Hepatocyte (in vitro differentiated cells): Measurements from ENCODE around the gene LRRC63. TPM values are rescaled to one million over a fixed set of nuclear protein-coding genes. Genes with fewer than 3 reads are reported as not detected.

Experiments
- DNase-seq: peaks from one replicate; pipeline ENCODE4 v3.0.0-alpha.2; 2016; ENCODE audit warnings: low spot score
- H2AFZ ChIP-seq: fragments of 200-600 bp; sonication (generic); 2 replicates; pipeline ENCODE4 v1.6.0; 2016; ENCODE audit warnings: antibody characterized with exemption, mild to moderate bottlenecking
- H3K27ac ChIP-seq: fragments of 200-600 bp; sonication (generic); 2 replicates; pipeline ENCODE4 v1.5.1; 2016; ENCODE audit warnings: mild to moderate bottlenecking
- H3K27me3 ChIP-seq: fragments of 200-600 bp; sonication (generic); 2 replicates; pipeline ENCODE4 v1.6.1; 2016
- H3K36me3 ChIP-seq: fragments of 200-600 bp; sonication (generic); replicated peaks from 2 replicates; pipeline ENCODE4 v1.5.1; 2016; ENCODE audit warnings: low read depth; ENCODE audit not compliant: insufficient read depth
- H3K4me1 ChIP-seq: fragments of 200-600 bp; sonication (generic); 2 replicates; pipeline ENCODE4 v1.5.1; 2016; ENCODE audit warnings: mild to moderate bottlenecking, moderate library complexity; ENCODE audit not compliant: insufficient read depth
- H3K4me2 ChIP-seq: fragments of 200-600 bp; sonication (generic); 2 replicates; pipeline ENCODE4 v1.6.0; 2016
- H3K4me3 ChIP-seq: fragments of 200-600 bp; sonication (generic); 2 replicates; pipeline ENCODE4 v1.5.1; 2016; ENCODE audit warnings: mild to moderate bottlenecking
- H3K79me2 ChIP-seq: fragments of 200-600 bp; sonication (generic); 2 replicates; pipeline ENCODE4 v1.6.0; 2017; ENCODE audit warnings: mild to moderate bottlenecking
- H3K9me2 ChIP-seq: fragments of 200-600 bp; sonication (generic); replicated peaks from 2 replicates; pipeline ENCODE4 v1.6.0; 2017; ENCODE audit warnings: mild to moderate bottlenecking; ENCODE audit not compliant: insufficient read depth
- H3K9me3 ChIP-seq: fragments of 200-600 bp; sonication (generic); 2 replicates; pipeline ENCODE4 v1.5.1; 2016; ENCODE audit warnings: low read depth, mild to moderate bottlenecking
- H4K20me1 ChIP-seq: fragments of 200-600 bp; sonication (generic); 2 replicates; pipeline ENCODE4 v1.6.0; 2016; ENCODE audit warnings: mild to moderate bottlenecking; ENCODE audit not compliant: insufficient read depth, poor library complexity, severe bottlenecking
- CTCF ChIP-seq: fragments of 200-600 bp; sonication (generic); IDR thresholded peaks from 2 replicates; pipeline ENCODE4 v1.5.1; 2016; ENCODE audit warnings: antibody characterized with exemption, mild to moderate bottlenecking; ENCODE audit not compliant: poor library complexity
- EZH2 ChIP-seq: fragments of 200-600 bp; sonication (generic); IDR thresholded peaks from 2 replicates; pipeline ENCODE4 v1.6.1; 2016; ENCODE audit warnings: antibody characterized with exemption, mild to moderate bottlenecking, borderline replicate concordance
- EZH2phosphoT487 ChIP-seq: fragments of 200-600 bp; sonication (generic); IDR thresholded peaks from one replicate; pipeline ENCODE4 v1.6.1; 2018; ENCODE audit warnings: antibody characterized with exemption, mild to moderate bottlenecking, low read depth, moderate library complexity; ENCODE audit not compliant: unreplicated experiment, severe bottlenecking
- WGBS: methylation state at CpG from one replicate; pipeline ENCODE4 v1.1.6; 2016; ENCODE audit warnings: low lambda C conversion rate; ENCODE audit errors: missing lambda C conversion rate; 5-methylcytosine and 5-hydroxymethylcytosine counted together
- polyA plus RNA-seq: library from polyadenylated mRNA; unstranded; fragments of >200 nt; fragmentation: Nextera tagmentation; extraction: Ambion mirVana; gene quantifications from 2 replicates; pipeline ENCODE4 v1.2.1, GENCODE V29; 2016
- total RNA-seq: library from RNA; depleted of rRNA; stranded (reverse); fragments of >200 nt; gene quantifications from 2 replicates; pipeline ENCODE4 v1.2.3, GENCODE V29; 2014

The LRRC63 gene
- total and polyA plus RNA-seq, 2 experiments from 2014 or later, result not detected

DNA sequence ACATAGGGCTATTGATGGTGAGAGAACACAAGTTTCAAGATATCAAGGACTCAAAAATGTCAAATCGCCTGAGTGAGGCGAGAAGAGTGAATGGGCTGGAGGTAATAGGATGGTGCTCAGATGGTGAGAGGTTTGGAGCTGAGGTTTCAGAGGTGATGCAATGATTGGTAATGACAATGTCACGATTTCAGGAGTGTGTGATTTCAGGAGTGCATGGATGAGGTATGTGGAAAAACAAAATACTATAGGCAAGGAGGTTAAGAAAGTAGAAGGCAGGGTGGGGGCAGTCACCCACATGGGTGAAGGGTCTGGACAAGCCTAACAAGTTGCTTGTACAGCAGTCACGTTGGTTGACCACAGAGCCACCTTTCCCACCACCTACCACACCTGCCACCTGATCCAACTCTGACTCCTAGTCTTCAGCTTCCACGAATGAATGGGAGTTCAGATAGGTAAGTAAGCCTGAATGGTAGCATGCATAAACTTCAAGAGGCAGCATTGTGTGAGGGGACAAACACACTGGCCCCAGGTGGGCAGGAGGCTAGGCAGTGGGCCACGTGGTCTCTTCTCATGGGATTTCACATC is 103.9 kb downstream of the LRRC63 start:
- Histone ChIP-seq H3K4me3 (no peak overlapping the region), H2AFZ (no peak overlapping the region), H3K4me2 (no peak overlapping the region), H3K9me3 (no peaks in the 10 kb centered on the region), H3K4me1 (no peaks in the 10 kb centered on the region), H3K79me2 (no peaks in the 10 kb centered on the region), H3K27ac (no peak overlapping the region), H3K27me3 (no peaks in the 10 kb centered on the region), H3K36me3 (no peaks in the 10 kb centered on the region), H4K20me1 (no peaks in the 10 kb centered on the region), H3K9me2 (no peaks in the 10 kb centered on the region)
- TF ChIP-seq CTCF (no peak), EZH2 (no peak), EZH2phosphoT487 (no peak)
- WGBS, result 92% methylated on average over 6 of the region's 6 CpGs
- no peak for DNase-seq

- H3K4me1 ChIP-seq, result no peaks in the 10 kb centered on the region
- H4K20me1 ChIP-seq, result no peaks in the 10 kb centered on the region
- H3K79me2 ChIP-seq, result no peaks in the 10 kb centered on the region
- TF ChIP-seq EZH2phosphoT487 (no peak), CTCF (peak; percentile 31), EZH2 (no peak)
- H3K27ac ChIP-seq, result no peak overlapping the region
- no peaks in the 10 kb centered on the region for H3K9me2 ChIP-seq
- no peaks in the 10 kb centered on the region for H3K9me3 ChIP-seq
- H3K4me2 ChIP-seq, result no peak overlapping the region
- no peak for DNase-seq
- H3K36me3 ChIP-seq, result no peaks in the 10 kb centered on the region
- no peak overlapping the region for H2AFZ ChIP-seq
- H3K4me3 ChIP-seq, result no peak overlapping the region
- no peaks in the 10 kb centered on the region for H3K27me3 ChIP-seq
These were observed 105.4 kb downstream of the LRRC63 start for GRCh38 chr13:46317120-46317519.

DNA sequence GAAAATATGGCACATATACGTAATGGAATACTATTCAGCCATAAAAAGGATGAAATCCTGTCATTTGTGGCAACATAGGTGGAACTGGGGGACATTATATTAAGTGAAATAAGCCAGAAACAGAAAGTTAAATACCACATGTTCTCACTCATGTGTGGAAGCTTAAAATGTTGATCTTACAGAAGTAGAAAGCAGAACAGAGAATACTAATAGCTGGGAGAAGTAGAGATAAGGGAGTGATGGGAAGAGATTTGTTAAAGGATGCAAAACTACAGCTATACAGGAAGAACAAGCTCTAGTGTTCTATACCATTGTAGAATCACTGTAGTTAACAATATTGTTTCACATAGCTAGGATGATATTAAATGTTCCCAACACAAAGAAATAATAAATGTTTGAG is 107.3 kb downstream of the LRRC63 start:
- no peaks in the 10 kb centered on the region for H3K36me3 ChIP-seq
- no peaks in the 10 kb centered on the region for H4K20me1 ChIP-seq
- H3K4me1 ChIP-seq, result no peaks in the 10 kb centered on the region
- no peaks in the 10 kb centered on the region for H3K79me2 ChIP-seq
- DNase-seq, result no peak
- no peak overlapping the region for H2AFZ ChIP-seq
- no peaks in the 10 kb centered on the region for H3K27me3 ChIP-seq
- no peak overlapping the region for H3K4me3 ChIP-seq
- TF ChIP-seq CTCF, result no peak
- no peak for TF ChIP-seq EZH2
- TF ChIP-seq EZH2phosphoT487, result no peak
- H3K4me2 ChIP-seq, result no peak overlapping the region
- no peak overlapping the region for H3K27ac ChIP-seq
- no peaks in the 10 kb centered on the region for H3K9me2 ChIP-seq
- 96% methylated on average over 1 of the region's 1 CpG for WGBS
- no peaks in the 10 kb centered on the region for H3K9me3 ChIP-seq

GRCh38 chr13:46320406-46320805 is 108.7 kb downstream of the LRRC63 start:
- no peak overlapping the region for H2AFZ ChIP-seq
- 86% methylated on average over 3 of the region's 3 CpGs for WGBS
- no peaks in the 10 kb centered on the region for H3K4me1 ChIP-seq
- no peaks in the 10 kb centered on the region for H3K27me3 ChIP-seq
- no peak overlapping the region for H3K27ac ChIP-seq
- no peaks in the 10 kb centered on the region for H3K9me3 ChIP-seq
- no peaks in the 10 kb centered on the region for H3K36me3 ChIP-seq
- H3K79me2 ChIP-seq, result no peaks in the 10 kb centered on the region
- no peak overlapping the region for H3K4me2 ChIP-seq
- no peak overlapping the region for H3K4me3 ChIP-seq
- no peaks in the 10 kb centered on the region for H4K20me1 ChIP-seq
- DNase-seq, result no peak
- no peaks in the 10 kb centered on the region for H3K9me2 ChIP-seq
- TF ChIP-seq CTCF (no peak), EZH2 (no peak), EZH2phosphoT487 (no peak)
